Measurements from ENCODE around the gene CEACAM19. TPM values are rescaled to one million over a fixed set of nuclear protein-coding genes. Genes with fewer than 3 reads are reported as not detected.
"Not testable (repeated sequence)": the region's sequence is repeated elsewhere in the genome, so short reads cannot be mapped to it uniquely, and the experiment has no call there.

CEACAM19 gene
- total RNA-seq, 2 experiments from 2014 or later = 0.31 to 0.57 TPM

GRCh38 chr19:44684396-44684795 is 13.1 kb downstream of the CEACAM19 start:
- H3K27me3 Mint-ChIP-seq; CTCF ChIA-PET; POLR2A ChIA-PET; DNase-seq; H3K9me3 Mint-ChIP-seq; intact Hi-C loops (cut with micrococcal nuclease); H3K4me1 Mint-ChIP-seq (ENCODE audit: low read depth); H3K36me3 Mint-ChIP-seq; H3K27ac Mint-ChIP-seq; H3K4me3 Mint-ChIP-seq: not testable (repeated sequence)

DNA sequence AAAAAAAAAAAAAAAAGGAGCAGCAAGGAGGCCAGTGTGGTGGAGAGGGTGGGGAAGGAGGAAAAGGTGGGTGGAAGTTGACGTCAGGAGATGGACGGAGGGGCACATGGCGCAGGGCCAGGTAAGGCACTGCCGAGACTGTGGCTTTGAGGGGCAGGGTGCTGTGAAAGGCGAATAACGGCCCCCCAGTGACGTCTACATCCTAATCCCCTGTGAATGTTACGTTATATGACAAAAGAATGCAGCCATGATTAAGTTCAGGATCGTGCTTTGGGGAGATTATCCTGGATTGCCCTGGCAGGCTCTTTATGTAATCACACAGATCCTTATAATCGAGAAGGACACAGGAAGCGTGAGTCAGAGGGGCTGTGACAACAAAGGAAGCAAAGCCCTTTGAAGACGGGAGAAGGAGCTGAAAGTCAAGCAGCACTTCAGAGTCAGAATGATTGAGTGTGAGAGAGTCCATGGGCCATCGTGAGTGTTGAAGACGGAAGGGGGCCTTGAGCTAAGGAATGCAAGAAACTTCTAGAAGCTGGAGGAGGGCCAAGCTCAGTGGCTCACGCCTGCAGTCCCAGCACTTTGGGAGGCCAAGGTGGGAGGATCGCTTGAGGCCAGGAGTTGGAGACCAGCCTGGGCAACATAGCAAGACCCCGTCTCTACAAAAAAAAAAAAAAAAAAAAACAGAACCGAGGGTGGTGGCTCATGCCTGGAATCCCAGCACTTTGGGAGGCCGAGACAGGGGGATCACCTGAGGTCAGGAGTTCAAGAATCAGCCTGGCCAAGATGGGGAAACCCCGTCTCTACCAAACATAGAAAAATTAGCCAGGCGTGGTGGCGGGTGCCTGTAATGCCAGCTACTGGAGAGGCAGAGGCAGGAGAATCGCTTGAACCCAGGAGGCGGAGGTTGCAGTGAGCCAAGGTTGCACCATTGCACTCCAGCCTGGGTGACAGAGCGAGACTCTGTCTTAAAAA is 13.9 kb downstream of the CEACAM19 start:
- H3K9me3 Mint-ChIP-seq = no peaks in the 10 kb centered on the region
- H3K4me1 Mint-ChIP-seq (ENCODE audit: low read depth) = peaks cover 11% of the 10 kb centered on the region
- DNase-seq = peak; percentile 24
- peaks cover 10% of the 10 kb centered on the region for H3K27me3 Mint-ChIP-seq
- ChIA-PET CTCF (interaction anchor here (0.6 to 1.1 kb wide), 2 partner anchors 39 to 144 kb away, joined by 4 read pairs; no protein-coding TSS in a partner anchor), POLR2A (no interaction called here)
- intact Hi-C loops (cut with micrococcal nuclease) = no loop called here
- no peak overlapping the region for H3K4me3 Mint-ChIP-seq
- no peak overlapping the region for H3K27ac Mint-ChIP-seq
- no peaks in the 10 kb centered on the region for H3K36me3 Mint-ChIP-seq

- no peak for DNase-seq
- no peaks in the 10 kb centered on the region for H3K9me3 Mint-ChIP-seq
- H3K36me3 Mint-ChIP-seq = no peaks in the 10 kb centered on the region
- POLR2A ChIA-PET = no interaction called here
- CTCF ChIA-PET = interaction anchor here (1.1 kb wide), 1 partner anchor 38 kb away, joined by 4 read pairs; no protein-coding TSS in a partner anchor
- H3K27ac Mint-ChIP-seq = no peak overlapping the region
- H3K4me1 Mint-ChIP-seq (ENCODE audit: low read depth) = peaks cover 11% of the 10 kb centered on the region
- peaks cover 10% of the 10 kb centered on the region for H3K27me3 Mint-ChIP-seq
- intact Hi-C loops (cut with micrococcal nuclease) = no loop called here
- H3K4me3 Mint-ChIP-seq = no peak overlapping the region
These were observed 14.6 kb downstream of the CEACAM19 start for GRCh38 chr19:44685877-44686276.

GRCh38 chr19:44686896-44687295 is 15.6 kb downstream of the CEACAM19 start:
- H3K4me3 Mint-ChIP-seq = no peak overlapping the region
- no peaks in the 10 kb centered on the region for H3K36me3 Mint-ChIP-seq
- peaks cover 10% of the 10 kb centered on the region for H3K27me3 Mint-ChIP-seq
- peaks cover 15% of the 10 kb centered on the region for H3K4me1 Mint-ChIP-seq (ENCODE audit: low read depth)
- ChIA-PET CTCF (interaction anchor here (6.5 kb wide), 1 partner anchor 85 kb away, joined by 107 read pairs; no protein-coding TSS in a partner anchor), POLR2A (no interaction called here)
- no peak overlapping the region for H3K27ac Mint-ChIP-seq
- H3K9me3 Mint-ChIP-seq = no peaks in the 10 kb centered on the region
- no peak for DNase-seq
- intact Hi-C loops (cut with micrococcal nuclease) = no loop called here

DNA sequence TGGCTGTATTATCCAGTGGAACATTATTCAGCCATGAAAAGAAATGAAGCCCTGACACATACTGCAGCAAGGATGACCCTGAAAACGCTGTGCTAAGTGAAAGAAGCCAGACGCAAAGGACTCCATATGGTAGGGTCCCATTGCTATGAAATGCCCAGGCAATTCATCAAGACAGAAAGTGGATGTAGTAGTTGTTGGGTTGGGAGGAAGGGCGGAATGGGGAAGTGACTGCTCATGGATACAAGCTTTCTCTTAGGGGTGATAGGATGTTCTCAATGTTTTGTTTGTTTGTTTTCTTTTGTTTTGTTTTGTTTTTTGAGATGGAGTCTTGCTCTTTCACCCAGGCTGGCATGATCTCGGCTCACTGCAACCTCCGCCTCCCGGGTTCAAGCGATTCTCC is 16.6 kb downstream of the CEACAM19 start:
- CTCF ChIA-PET = interaction anchor here (0.6 to 6.6 kb wide), 5 partner anchors 36 to 157 kb away, joined by 3 to 107 read pairs (median 15); no protein-coding TSS in a partner anchor

GRCh38 chr19:44689290-44690130 is 18.2 kb downstream of the CEACAM19 start:
- Mint-ChIP-seq H3K27me3 (peaks cover 10% of the 10 kb centered on the region), H3K36me3 (no peaks in the 10 kb centered on the region), H3K4me1 (ENCODE audit: low read depth) (peaks cover 33% of the 10 kb centered on the region), H3K9me3 (no peaks in the 10 kb centered on the region), H3K4me3 (no peak overlapping the region), H3K27ac (no peak overlapping the region)
- DNase-seq = peak; percentile 81
- ChIA-PET CTCF (interaction anchor here (0.6 to 6.6 kb wide), 22 partner anchors 9 to 265 kb away, joined by 3 to 107 read pairs (median 4); partner anchors contain the start of genes CLPTM1 and NECTIN2), POLR2A (interaction anchor here (1.4 kb wide), 1 partner anchor 81 kb away, joined by 5 read pairs; no protein-coding TSS in a partner anchor)
- intact Hi-C loops (cut with micrococcal nuclease) = loop anchor here (5.0 kb wide), 1 partner anchor 37 kb away; no protein-coding TSS in a partner anchor

More for the DNA sequence above, 16.6 kb downstream of the CEACAM19 start:
- Mint-ChIP-seq H3K36me3 (no peaks in the 10 kb centered on the region), H3K9me3 (no peaks in the 10 kb centered on the region), H3K27ac (no peak overlapping the region), H3K4me1 (ENCODE audit: low read depth) (peaks cover 25% of the 10 kb centered on the region), H3K27me3 (peaks cover 10% of the 10 kb centered on the region), H3K4me3 (no peak overlapping the region)
- DNase-seq = no peak
- POLR2A ChIA-PET = interaction anchor here (0.6 kb wide), 1 partner anchor 43 kb away, joined by 3 read pairs; no protein-coding TSS in a partner anchor
- intact Hi-C loops (cut with micrococcal nuclease) = no loop called here

DNA sequence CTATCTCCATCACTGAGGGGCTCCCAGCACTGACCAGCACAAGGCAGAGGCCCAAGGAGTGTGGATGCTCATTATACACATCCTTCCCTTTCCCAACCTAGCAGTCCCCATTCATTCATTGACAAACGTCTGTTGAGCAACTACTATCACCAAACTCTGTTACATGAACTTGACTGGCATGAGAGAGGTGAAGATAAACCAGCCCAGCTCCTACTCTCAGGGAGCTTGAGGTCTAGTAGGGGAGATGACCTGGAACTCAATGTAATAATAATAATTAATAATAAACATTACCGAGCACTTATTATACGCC is 18.8 kb downstream of the CEACAM19 start:
- Mint-ChIP-seq H3K4me1 (ENCODE audit: low read depth) (peaks cover 29% of the 10 kb centered on the region), H3K27me3 (peaks cover 10% of the 10 kb centered on the region), H3K27ac (no peak overlapping the region), H3K36me3 (no peaks in the 10 kb centered on the region), H3K9me3 (no peaks in the 10 kb centered on the region), H3K4me3 (no peak overlapping the region)
- no peak for DNase-seq
- ChIA-PET POLR2A (interaction anchor here (1.4 kb wide), 1 partner anchor 81 kb away, joined by 5 read pairs; no protein-coding TSS in a partner anchor), CTCF (interaction anchor here (0.8 to 6.6 kb wide), 17 partner anchors 12 to 514 kb away, joined by 3 to 107 read pairs (median 5); partner anchors contain the start of genes CLPTM1 and NECTIN2)
- intact Hi-C loops (cut with micrococcal nuclease) = loop anchor here (5.0 kb wide), 1 partner anchor 38 kb away; no protein-coding TSS in a partner anchor

DNA sequence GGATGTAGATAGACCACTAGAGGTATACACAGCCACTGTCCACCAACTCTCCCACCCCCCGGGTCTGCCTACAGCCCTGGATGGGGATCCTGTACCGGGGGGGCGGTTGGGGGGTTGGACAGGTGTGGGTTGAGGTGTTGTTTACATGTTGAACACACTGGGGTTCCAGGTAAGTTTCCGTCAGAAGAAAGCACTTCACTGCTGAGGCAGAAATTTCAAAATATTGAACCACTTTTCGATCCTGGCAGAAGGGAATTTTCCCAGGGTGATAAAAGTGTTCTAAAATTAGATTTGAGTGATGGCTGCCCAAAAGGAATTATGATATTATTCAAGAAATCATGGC is 21.1 kb downstream of the CEACAM19 start:
- peak overlapping the region; percentile 57 for H3K4me3 Mint-ChIP-seq
- H3K9me3 Mint-ChIP-seq = no peaks in the 10 kb centered on the region
- ChIA-PET CTCF (interaction anchor here (1.5 to 6.6 kb wide), 4 partner anchors 31 to 79 kb away, joined by 4 to 107 read pairs (median 46); no protein-coding TSS in a partner anchor), POLR2A (no interaction called here)
- H3K4me1 Mint-ChIP-seq (ENCODE audit: low read depth) = peaks cover 27% of the 10 kb centered on the region
- intact Hi-C loops (cut with micrococcal nuclease) = loop anchor here (1.0 to 5.0 kb wide), 5 partner anchors 32 to 152 kb away; no protein-coding TSS in a partner anchor
- peak overlapping the region; percentile 66 for H3K27ac Mint-ChIP-seq
- no peak for DNase-seq
- H3K36me3 Mint-ChIP-seq = no peaks in the 10 kb centered on the region
- H3K27me3 Mint-ChIP-seq = peaks cover 4% of the 10 kb centered on the region

DNA sequence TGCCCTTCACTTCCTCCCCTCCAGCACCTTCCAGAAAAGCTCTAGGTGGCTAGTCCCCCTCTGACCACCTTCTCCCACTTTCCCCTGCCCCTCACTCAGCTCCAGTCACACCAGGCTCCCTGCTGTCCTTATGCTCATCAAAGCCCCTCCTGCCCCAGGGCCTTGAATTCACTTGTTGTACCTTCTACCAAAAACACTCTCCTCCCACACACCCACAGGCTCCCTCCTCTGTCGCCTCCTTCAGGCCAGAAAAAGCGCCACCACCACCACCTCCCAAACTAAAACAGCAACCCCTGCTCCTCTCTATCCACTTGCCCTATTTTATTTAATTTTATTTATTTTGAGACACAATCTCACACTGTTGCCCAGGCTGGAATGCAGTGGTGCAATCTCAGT is 22.9 kb downstream of the CEACAM19 start:
- H3K27me3 Mint-ChIP-seq = no peaks in the 10 kb centered on the region
- H3K4me1 Mint-ChIP-seq (ENCODE audit: low read depth) = peaks cover 27% of the 10 kb centered on the region
- peak overlapping the region; percentile 23 for H3K27ac Mint-ChIP-seq
- no peaks in the 10 kb centered on the region for H3K9me3 Mint-ChIP-seq
- no peak overlapping the region for H3K4me3 Mint-ChIP-seq
- intact Hi-C loops (cut with micrococcal nuclease) = loop anchor here (5.0 kb wide), 1 partner anchor 42 kb away; no protein-coding TSS in a partner anchor
- ChIA-PET POLR2A (no interaction called here), CTCF (interaction anchor here (1.0 to 6.6 kb wide), 4 partner anchors 29 to 77 kb away, joined by 3 to 86 read pairs (median 6); no protein-coding TSS in a partner anchor)
- H3K36me3 Mint-ChIP-seq = no peaks in the 10 kb centered on the region
- DNase-seq = peak; percentile 75

DNA sequence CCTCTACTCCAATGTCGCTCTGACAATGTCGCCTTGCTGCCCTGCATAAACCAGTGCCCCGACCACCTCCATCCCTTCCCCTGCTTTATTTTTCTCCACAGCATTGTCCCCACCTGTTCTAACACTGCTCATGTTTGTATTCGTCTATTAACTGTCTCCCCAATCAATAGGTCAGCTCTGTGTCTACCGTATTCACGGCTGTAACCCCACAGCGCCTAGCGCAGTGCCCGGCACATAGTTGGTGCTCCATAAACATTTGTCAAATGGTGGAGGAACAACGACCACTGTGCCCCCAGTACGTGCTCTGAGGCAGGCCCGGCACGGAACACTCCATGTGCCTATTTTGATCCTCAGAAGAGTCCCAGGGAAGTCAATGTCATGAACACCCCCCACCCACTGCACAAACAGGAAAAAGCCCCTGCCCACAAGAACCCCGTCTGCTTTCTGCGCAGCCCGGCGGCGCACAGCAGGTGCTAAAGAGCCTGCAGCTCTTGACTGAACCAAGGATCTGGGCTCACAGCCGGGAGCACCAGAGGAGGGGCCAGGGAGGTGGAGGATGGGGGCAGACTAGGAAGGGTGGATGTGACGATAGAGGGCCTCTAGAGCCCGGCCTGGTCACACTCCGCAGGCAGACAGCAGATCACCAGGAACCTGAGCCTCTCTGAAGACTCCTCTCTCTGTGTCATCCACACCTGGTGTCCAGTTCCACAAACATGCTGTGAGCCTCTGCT is 25.8 kb downstream of the CEACAM19 start:
- Mint-ChIP-seq H3K27me3 (no peaks in the 10 kb centered on the region), H3K4me3 (no peak overlapping the region), H3K4me1 (ENCODE audit: low read depth) (peaks cover 16% of the 10 kb centered on the region), H3K27ac (no peak overlapping the region), H3K36me3 (no peaks in the 10 kb centered on the region), H3K9me3 (no peaks in the 10 kb centered on the region)
- CTCF ChIA-PET = no interaction called here
- intact Hi-C loops (cut with micrococcal nuclease) = no loop called here
- no peak for DNase-seq
- POLR2A ChIA-PET = no interaction called here

- Mint-ChIP-seq H3K9me3 (no peaks in the 10 kb centered on the region), H3K4me1 (ENCODE audit: low read depth) (peaks cover 10% of the 10 kb centered on the region), H3K36me3 (no peaks in the 10 kb centered on the region), H3K27me3 (no peaks in the 10 kb centered on the region), H3K4me3 (no peak overlapping the region), H3K27ac (no peak overlapping the region)
- CTCF ChIA-PET = no interaction called here
- no peak for DNase-seq
- POLR2A ChIA-PET = no interaction called here
- intact Hi-C loops (cut with micrococcal nuclease) = no loop called here
These were observed 26.4 kb downstream of the CEACAM19 start for GRCh38 chr19:44697670-44698034.
